ENCODE results near the gene APOBEC3G. TPM values are rescaled to one million over a fixed set of nuclear protein-coding genes. Genes with fewer than 3 reads are reported as not detected.

The APOBEC3G gene
- total RNA-seq, 1 donor from 2014 or later = 5.5 TPM

DNA sequence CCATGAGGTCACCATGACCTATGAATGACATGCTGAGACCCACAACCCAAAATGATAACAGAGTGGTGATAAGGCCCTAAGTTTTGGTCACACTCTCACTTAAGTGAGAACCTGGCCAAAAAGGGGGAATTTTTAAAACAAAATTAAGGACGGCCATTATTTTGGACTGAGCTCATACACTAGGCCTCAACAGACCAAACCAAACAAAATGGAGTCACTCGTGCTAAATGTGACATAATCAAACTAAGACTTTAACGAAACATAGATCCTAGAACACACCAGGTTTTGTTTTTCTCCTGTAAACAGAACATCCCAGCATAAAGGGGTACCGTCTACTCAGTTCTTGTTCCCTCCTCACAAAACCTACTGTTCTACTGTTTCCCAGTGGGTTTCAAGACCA lies 31.4 kb downstream of the APOBEC3G start:
- H3K4me3 ChIP-seq (ENCODE audit: low read depth, low read length) = no peak overlapping the region
- TF ChIP-seq, protein P1, sequence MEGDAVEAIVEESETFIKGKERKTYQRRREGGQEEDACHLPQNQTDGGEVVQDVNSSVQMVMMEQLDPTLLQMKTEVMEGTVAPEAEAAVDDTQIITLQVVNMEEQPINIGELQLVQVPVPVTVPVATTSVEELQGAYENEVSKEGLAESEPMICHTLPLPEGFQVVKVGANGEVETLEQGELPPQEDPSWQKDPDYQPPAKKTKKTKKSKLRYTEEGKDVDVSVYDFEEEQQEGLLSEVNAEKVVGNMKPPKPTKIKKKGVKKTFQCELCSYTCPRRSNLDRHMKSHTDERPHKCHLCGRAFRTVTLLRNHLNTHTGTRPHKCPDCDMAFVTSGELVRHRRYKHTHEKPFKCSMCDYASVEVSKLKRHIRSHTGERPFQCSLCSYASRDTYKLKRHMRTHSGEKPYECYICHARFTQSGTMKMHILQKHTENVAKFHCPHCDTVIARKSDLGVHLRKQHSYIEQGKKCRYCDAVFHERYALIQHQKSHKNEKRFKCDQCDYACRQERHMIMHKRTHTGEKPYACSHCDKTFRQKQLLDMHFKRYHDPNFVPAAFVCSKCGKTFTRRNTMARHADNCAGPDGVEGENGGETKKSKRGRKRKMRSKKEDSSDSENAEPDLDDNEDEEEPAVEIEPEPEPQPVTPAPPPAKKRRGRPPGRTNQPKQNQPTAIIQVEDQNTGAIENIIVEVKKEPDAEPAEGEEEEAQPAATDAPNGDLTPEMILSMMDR (conservative IDR thresholded peaks at IDR 0.05; ENCODE audit: low read depth, low read length) = no peak
- DNase-seq (ENCODE audit: low read depth) = no peak

DNA sequence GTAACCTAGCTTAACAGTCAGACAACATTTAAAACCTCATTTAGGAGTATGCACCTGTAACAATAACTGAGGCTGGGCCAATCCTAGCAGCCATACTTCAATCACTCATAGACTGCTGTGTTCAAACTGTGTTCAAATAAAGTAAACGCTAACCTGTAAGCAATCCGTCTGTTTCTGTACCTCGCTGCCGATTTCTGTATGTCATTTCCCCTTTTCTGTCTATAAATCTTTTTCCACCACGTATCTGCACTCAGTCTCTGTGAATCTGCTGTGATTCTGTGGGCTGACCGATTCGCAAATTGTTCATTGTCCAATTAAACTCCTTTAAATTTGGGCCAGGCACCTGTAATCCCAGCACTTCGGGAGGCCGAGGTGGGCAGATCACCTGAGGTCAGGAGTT lies 32.3 kb downstream of the APOBEC3G start:
- TF ChIP-seq, protein P1 (conservative IDR thresholded peaks at IDR 0.05; ENCODE audit: low read depth, low read length) = no peak
- no peak for DNase-seq (ENCODE audit: low read depth)
- H3K4me3 ChIP-seq (ENCODE audit: low read depth, low read length) = no peak overlapping the region

DNA sequence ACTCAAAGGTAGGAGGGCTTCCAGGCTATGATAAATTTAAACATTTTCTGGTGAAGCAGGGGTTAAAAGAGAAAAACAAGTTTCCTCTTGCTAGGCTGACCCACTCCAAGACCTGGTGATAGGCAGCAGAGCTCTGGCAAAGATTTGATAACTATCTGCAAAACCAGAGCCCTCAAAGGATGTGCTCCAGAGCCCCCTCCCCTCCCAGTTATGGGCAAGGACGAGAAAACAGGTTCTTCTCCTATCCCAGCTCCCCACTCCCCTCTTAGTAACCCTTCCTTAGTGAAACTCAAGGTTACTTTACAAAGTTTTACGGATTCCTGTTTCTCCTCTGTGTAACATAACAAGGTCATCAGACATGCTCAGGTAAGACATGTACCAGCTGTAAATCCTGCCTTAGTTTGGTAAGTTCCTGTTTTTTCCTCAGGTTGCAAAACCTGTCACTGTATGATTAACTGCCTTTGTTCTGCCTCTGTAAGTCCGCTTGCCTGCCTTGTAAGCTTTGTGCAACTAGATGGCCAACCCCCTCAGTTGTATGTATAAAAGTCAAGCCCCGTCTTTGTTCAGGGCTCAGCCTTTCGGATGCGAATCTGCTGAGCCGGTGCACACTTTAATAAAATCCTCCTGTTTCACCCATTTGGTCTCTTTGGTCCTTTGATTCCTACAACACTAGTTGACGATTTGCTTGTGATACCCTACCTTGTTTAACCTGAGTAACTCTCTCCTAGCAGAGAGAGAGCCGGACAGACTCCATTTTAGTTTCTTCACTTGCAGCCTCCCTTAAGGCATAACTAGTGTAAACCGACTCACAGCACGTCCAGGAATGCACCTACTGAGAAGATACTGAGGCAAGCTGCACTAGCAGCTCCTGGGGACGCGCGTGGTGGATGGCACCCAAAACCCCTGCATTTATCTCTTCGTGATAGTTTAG lies 33.8 kb downstream of the APOBEC3G start:
- H3K4me3 ChIP-seq (ENCODE audit: low read depth, low read length) = no peak overlapping the region
- DNase-seq (ENCODE audit: low read depth) = no peak
- TF ChIP-seq, protein P1 (conservative IDR thresholded peaks at IDR 0.05; ENCODE audit: low read depth, low read length) = no peak

DNA sequence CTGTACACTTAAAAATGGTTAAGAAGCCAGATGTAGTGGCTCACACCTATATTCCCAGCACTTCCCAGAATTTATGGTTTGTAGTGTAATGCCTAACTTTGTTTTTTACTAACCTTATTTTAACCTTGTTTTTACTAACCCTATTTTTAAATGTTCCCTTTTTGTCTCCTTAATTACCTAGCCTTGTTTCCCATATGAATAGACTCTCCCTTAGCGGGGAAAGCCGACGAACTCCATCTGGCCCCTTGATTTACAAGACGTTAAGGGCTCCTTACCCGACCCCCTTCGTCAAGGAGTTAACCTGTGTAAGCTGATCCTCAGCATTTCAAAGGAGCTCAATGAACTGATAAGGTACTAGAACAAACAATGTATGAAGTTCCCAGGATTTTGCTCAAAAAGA lies 37.0 kb downstream of the APOBEC3G start:
- TF ChIP-seq, protein P1 (conservative IDR thresholded peaks at IDR 0.05; ENCODE audit: low read depth, low read length) = no peak
- no peak for DNase-seq (ENCODE audit: low read depth)
- no peak overlapping the region for H3K4me3 ChIP-seq (ENCODE audit: low read depth, low read length)

DNA sequence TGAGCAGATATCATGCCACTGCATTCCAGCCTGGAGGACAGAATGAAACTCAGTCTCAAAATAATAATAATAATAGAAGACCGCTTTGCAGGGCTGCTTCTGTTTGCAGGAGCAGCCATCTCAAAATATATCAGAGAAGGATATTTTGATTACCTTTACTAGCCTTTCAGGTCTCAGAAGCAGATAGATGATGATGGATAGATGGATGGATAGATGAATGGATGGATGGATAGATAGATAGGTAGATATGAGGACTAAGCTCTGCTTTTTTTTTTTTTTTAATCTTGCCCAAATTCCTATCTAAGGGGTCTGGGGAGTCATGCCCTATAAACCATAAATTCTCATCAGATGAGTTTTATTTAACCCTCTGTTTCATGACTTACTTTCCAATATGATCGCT lies 38.5 kb downstream of the APOBEC3G start:
- TF ChIP-seq, protein P1 (conservative IDR thresholded peaks at IDR 0.05; ENCODE audit: low read depth, low read length) = no peak
- H3K4me3 ChIP-seq (ENCODE audit: low read depth, low read length) = no peak overlapping the region

DNA sequence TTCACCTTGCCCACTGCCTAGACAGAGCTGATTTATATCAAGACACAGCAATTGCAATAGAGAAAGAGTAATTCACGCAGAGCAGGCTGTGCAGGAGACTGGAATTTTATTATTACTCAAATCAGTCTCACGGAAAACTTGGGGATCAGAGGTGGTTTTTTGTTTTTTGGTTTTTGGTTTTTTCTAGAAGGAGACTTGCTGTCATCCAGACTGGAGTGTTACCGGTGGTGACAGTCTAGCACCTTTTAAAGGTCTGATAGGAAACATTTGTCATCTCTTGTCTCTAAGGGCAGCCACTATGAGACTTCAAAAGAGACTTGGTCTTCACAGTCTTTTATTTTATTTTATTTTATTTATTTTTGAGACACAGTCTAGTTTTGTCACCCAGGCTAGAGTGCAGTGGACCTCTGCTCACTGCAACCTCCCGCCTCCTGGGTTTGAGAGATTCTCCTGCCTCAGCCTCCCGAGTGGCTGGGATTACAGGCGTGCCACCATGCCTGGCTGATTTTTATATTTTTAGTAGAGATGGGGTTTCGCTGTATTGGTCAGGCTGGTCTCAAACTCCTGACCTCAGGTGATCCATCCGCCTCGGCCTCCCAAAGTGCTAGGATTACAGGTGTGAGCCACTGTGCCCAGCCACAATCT lies 39.0 kb downstream of the APOBEC3G start:
- TF ChIP-seq, protein P1 (conservative IDR thresholded peaks at IDR 0.05; ENCODE audit: low read depth, low read length) = no peak
- no peak for DNase-seq (ENCODE audit: low read depth)
- no peak overlapping the region for H3K4me3 ChIP-seq (ENCODE audit: low read depth, low read length)

More for the DNA sequence above, 38.5 kb downstream of the APOBEC3G start:
- DNase-seq (ENCODE audit: low read depth) = no peak
